Lower lobe of right lung (tissue), 2 donors: ENCODE data around the gene ATP5PD. TPM values are rescaled to one million over a fixed set of nuclear protein-coding genes. Genes with fewer than 3 reads are reported as not detected.
"Not testable (repeated sequence)": the region's sequence is repeated elsewhere in the genome, so short reads cannot be mapped to it uniquely, and the experiment has no call there.

Experiments
- ATAC-seq, 2 donors: fragments of 200-7000 bp; cut with Tn5 transposase; one replicate each; pipeline ENCODE4 v1.9.1; 2020 to 2022; ENCODE audit warnings: mild to moderate bottlenecking in 2 of 2, moderate library complexity in 2 of 2
- DNase-seq: peaks from one replicate; pipeline ENCODE4 v3.0.0-alpha.2; 2020
- H3K27ac ChIP-seq: fragments of 200-600 bp; one replicate; pipeline ENCODE4 v1.8.0; 2022
- H3K27me3 ChIP-seq: fragments of 200-600 bp; one replicate; pipeline ENCODE4 v1.8.0; 2022; ENCODE audit warnings: low read depth
- H3K36me3 ChIP-seq: fragments of 200-600 bp; one replicate; pipeline ENCODE4 v1.8.0; 2022; ENCODE audit warnings: mild to moderate bottlenecking
- H3K4me1 ChIP-seq: fragments of 200-600 bp; one replicate; pipeline ENCODE4 v1.8.0; 2022
- H3K4me3 ChIP-seq: fragments of 200-600 bp; one replicate; pipeline ENCODE4 v1.8.0; 2022; ENCODE audit warnings: mild to moderate bottlenecking
- H3K9me3 ChIP-seq: fragments of 200-600 bp; one replicate; pipeline ENCODE4 v1.8.0; 2022
- intact Hi-C: fragments of 100-400 bp; cut with DNase I; formaldehyde crosslinking; loops from one replicate; pipeline ENCODE4 v1.11.0; 2022
- total RNA-seq: library from RNA; stranded (reverse); fragmentation: NEBNext Ultra II Directional; extraction: Animal tissue kit (Norgen Biotek cat#: 25700); gene quantifications from one replicate; pipeline ENCODE4 v1.2.1, GENCODE V29; 2021
- TF ChIP-seq, protein P1 (sequence below): fragments of 200-600 bp; IDR thresholded peaks from one replicate; pipeline ENCODE4 v1.8.0; 2022; ENCODE audit warnings: antibody characterized with exemption, mild to moderate bottlenecking
- donor health status: DM: no; HTN: yes; CAD: no; lungs with severe emphysema.

ATP5PD gene
- total RNA-seq, 1 donor from 2014 or later = 171 TPM

DNA sequence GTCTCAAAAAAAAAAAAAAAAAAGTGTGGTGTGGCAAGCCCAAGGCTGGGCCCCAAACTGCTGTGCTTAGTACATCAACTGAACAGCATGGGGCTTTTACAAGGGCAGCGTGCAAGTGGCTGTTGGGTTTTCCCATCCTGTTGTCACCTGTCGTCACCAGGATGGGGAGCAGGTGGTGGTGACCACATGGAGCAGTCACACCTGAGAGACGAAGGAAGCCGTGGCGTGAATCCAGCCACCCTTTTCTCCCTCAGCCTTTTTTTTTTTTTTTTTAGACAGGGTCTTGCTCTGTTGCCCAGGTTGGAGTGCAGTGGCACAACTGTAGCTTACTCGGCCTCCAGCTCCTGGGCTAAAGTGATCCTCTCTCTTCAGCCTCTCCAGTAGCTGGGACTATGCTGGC, 38.4 kb downstream of the ATP5PD start:
- no peak overlapping the region for H3K27ac ChIP-seq
- H3K36me3 ChIP-seq = peaks cover 9% of the 10 kb centered on the region
- ATAC-seq (no peak), DNase-seq (no peak)
- intact Hi-C loops = no loop called here
- H3K27me3 ChIP-seq = no peaks in the 10 kb centered on the region
- TF ChIP-seq, protein P1, sequence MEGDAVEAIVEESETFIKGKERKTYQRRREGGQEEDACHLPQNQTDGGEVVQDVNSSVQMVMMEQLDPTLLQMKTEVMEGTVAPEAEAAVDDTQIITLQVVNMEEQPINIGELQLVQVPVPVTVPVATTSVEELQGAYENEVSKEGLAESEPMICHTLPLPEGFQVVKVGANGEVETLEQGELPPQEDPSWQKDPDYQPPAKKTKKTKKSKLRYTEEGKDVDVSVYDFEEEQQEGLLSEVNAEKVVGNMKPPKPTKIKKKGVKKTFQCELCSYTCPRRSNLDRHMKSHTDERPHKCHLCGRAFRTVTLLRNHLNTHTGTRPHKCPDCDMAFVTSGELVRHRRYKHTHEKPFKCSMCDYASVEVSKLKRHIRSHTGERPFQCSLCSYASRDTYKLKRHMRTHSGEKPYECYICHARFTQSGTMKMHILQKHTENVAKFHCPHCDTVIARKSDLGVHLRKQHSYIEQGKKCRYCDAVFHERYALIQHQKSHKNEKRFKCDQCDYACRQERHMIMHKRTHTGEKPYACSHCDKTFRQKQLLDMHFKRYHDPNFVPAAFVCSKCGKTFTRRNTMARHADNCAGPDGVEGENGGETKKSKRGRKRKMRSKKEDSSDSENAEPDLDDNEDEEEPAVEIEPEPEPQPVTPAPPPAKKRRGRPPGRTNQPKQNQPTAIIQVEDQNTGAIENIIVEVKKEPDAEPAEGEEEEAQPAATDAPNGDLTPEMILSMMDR = no peak
- peaks cover 15% of the 10 kb centered on the region for H3K4me1 ChIP-seq
- H3K4me3 ChIP-seq = no peak overlapping the region
- no peaks in the 10 kb centered on the region for H3K9me3 ChIP-seq

DNA sequence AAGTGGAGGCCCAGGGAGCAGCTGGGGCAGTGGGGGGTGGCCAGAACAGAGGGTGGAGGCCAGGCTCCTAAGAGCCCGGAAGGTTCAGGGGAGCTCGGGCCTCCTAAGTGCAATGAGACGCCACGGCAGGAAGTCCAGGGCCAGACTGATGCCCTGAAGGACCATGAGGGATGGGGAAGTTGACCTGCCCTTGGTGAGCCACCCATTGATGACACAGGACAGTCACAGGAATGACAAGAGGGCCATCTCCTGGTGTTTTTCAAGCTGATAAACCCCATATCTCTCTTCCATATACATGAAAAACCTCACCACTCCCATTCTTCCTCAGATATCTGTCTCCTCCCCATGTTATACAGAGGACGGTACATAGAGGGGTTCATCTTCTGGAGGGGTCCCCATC, 40.1 kb downstream of the ATP5PD start:
- no peak overlapping the region for H3K27ac ChIP-seq
- intact Hi-C loops = no loop called here
- peaks cover 4% of the 10 kb centered on the region for H3K4me1 ChIP-seq
- TF ChIP-seq, protein P1 = no peak
- DNase-seq (no peak), ATAC-seq (no peak)
- peaks cover 23% of the 10 kb centered on the region for H3K36me3 ChIP-seq
- no peaks in the 10 kb centered on the region for H3K9me3 ChIP-seq
- no peaks in the 10 kb centered on the region for H3K27me3 ChIP-seq
- H3K4me3 ChIP-seq = no peak overlapping the region

DNA sequence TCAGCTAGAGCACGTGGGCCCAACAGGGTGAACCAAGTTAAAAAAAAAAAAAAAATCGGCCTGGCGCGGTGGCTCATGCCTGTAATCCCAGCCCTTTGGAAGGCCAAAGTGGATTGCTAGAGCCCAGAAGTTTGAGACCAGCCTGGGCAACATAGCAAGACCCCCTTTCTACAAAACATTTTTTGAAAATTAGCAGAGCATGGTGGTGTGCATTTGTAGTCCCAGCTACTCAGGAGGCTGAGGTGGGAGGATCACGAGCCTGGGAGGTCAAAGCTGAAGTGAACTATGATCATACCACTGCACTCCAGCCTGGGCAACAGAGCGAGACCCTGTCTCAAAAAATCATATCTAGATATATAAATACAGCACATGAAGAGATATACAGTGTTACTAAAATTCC, 40.7 kb downstream of the ATP5PD start:
- H3K27ac ChIP-seq, intact Hi-C loops, DNase-seq, H3K4me3 ChIP-seq, H3K4me1 ChIP-seq, H3K9me3 ChIP-seq, H3K27me3 ChIP-seq, ATAC-seq: not testable (repeated sequence)
- H3K36me3 ChIP-seq = peaks cover 29% of the 10 kb centered on the region

DNA sequence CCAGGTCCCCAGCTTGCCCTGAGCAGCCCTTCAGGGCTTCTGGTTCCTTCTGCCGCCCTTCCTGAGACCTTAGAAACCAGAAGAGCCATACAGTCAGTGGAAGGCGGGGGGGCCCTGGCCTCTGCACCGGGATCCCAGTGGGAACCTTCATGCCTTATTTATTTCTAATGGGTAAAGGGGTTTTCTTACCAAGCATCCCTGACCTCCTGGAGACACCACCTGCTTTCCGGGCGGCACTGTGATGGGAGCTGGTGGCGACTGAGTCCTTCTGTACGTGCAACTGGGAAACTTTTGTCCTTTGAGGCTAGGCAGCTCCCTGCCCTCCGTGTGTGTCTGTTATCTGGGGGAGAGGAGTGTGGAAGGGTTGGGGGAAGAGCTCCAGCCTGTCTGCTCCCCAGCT, 41.5 kb downstream of the ATP5PD start:
- no peak for ATAC-seq
- Histone ChIP-seq H3K4me3 (no peak overlapping the region), H3K9me3 (no peaks in the 10 kb centered on the region), H3K36me3 (peaks cover 34% of the 10 kb centered on the region), H3K27me3 (no peaks in the 10 kb centered on the region), H3K4me1 (no peaks in the 10 kb centered on the region), H3K27ac (no peak overlapping the region)
- intact Hi-C loops = no loop called here
- no peak for DNase-seq
- TF ChIP-seq, protein P1 = no peak

DNA sequence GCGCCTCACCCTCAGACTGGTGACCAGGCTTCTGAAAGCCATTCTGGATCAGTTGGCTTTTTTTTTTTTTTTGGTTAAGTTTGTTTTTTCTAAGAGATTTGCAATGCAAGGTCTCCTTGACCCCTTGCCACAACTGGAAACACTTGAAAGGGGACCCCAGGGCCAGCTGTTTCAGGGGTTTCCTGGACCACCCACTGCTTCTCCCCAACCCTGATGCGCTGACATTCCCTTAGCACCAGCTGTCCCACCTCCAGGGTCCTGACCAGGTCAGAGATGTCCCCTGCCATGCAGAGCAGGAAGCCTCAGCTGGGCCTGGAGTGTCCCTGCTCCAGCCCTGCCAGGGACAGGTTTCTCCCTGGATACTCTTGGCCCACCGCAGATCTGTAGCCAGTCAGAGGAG, 42.4 kb downstream of the ATP5PD start:
- intact Hi-C loops = no loop called here
- TF ChIP-seq, protein P1 = no peak
- ATAC-seq = no peak
- Histone ChIP-seq H3K9me3 (no peaks in the 10 kb centered on the region), H3K27ac (no peak overlapping the region), H3K4me3 (no peak overlapping the region), H3K27me3 (no peaks in the 10 kb centered on the region), H3K4me1 (no peaks in the 10 kb centered on the region), H3K36me3 (peaks cover 41% of the 10 kb centered on the region)
- DNase-seq = no peak

DNA sequence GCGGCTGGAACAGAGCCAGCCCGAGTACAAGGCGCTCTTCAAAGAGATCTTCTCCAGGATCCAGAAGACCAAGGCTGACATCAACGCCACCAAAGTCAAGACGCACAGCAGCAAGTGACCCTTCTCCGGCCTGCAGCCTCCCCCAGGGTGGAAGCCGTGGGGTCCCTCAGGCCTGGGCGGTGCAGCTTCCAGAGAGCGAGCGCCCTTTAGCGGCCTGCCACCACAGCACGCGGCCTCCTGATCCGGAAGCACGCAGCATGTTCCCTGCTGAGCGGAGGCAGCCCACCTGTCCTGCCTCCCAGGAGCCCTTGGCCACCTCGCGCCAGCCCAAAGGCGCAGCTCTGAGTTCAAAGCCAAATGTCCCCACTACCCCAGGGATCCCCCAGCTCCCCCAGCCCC, 42.8 kb downstream of the ATP5PD start:
- DNase-seq (no peak), ATAC-seq (no peak)
- TF ChIP-seq, protein P1 = no peak

More for the DNA sequence above, 42.8 kb downstream of the ATP5PD start:
- no peaks in the 10 kb centered on the region for H3K9me3 ChIP-seq
- intact Hi-C loops = no loop called here
- no peaks in the 10 kb centered on the region for H3K4me1 ChIP-seq
- no peak overlapping the region for H3K4me3 ChIP-seq
- H3K27ac ChIP-seq = no peak overlapping the region
- peaks cover 42% of the 10 kb centered on the region for H3K36me3 ChIP-seq
- H3K27me3 ChIP-seq = no peaks in the 10 kb centered on the region
